Motor neuron (in vitro differentiated cells): ENCODE measurements around the gene TNFAIP2. TPM values are rescaled to one million over a fixed set of nuclear protein-coding genes. Genes with fewer than 3 reads are reported as not detected.
"Not testable (repeated sequence)": the region's sequence is repeated elsewhere in the genome, so short reads cannot be mapped to it uniquely, and the experiment has no call there.

Source experiments
- ATAC-seq, 8 experiments: fragments of 200-7000 bp; cut with Tn5 transposase; replicated peaks in 6 of 8; 2 replicates each; pipeline ENCODE4 v1.8.0; 2021; ENCODE audit warnings: mild to moderate bottlenecking in 8 of 8, moderate library complexity in 8 of 8
- H3K27ac ChIP-seq, 2 donors: fragments of 250-450 bp; sonication (Bioruptor Pico); 2 replicates each; pipeline ENCODE4 v1.9.0; 2021; ENCODE audit warnings: antibody characterized with exemption in 2 of 2, mild to moderate bottlenecking in 2 of 2, moderate library complexity in 1 of 2
- H3K4me1 ChIP-seq, 2 donors: fragments of 250-450 bp; sonication (Bioruptor Pico); replicated peaks in 1 of 2; 2 replicates each; pipeline ENCODE4 v1.6.1; 2021; ENCODE audit warnings: antibody characterized with exemption in 2 of 2, mild to moderate bottlenecking in 2 of 2, moderate library complexity in 1 of 2
- H3K4me3 ChIP-seq, 5 donors: fragments of 250-450 bp; sonication (Bioruptor Pico); 2 replicates each; pipeline ENCODE4 v1.9.0; 2021; ENCODE audit warnings: antibody characterized with exemption in 5 of 5, mild to moderate bottlenecking in 5 of 5, moderate library complexity in 4 of 5
- WGBS, 10 experiments: fragments of 450-650 bp; shearing (Covaris generic); methylation state at CpG; one replicate each; pipeline ENCODE4 v1.0.0; 2022; 5-methylcytosine and 5-hydroxymethylcytosine counted together
- in situ Hi-C, 9 experiments: fragments of 400-800 bp; cut with MboI; loops; one replicate each; pipeline ENCODE4 v1.15.0; 2021; ENCODE audit warnings: low sequenced_read_pairs in 9 of 9, low pct_unique_long_range_greater_than_20kb in 2 of 9; ENCODE audit not compliant: unreplicated experiment in 9 of 9
- total RNA-seq, 8 experiments: library from RNA; unstranded; fragments of 300-600 nt; gene quantifications; 2 replicates each; pipeline versions ENCODE4 v1.2.3 to v1.2.4, GENCODE V29; 2022

Gene TNFAIP2
- total RNA-seq, 8 experiments from 2014 or later: 0.78 to 98.8 (median 2.0) TPM

DNA sequence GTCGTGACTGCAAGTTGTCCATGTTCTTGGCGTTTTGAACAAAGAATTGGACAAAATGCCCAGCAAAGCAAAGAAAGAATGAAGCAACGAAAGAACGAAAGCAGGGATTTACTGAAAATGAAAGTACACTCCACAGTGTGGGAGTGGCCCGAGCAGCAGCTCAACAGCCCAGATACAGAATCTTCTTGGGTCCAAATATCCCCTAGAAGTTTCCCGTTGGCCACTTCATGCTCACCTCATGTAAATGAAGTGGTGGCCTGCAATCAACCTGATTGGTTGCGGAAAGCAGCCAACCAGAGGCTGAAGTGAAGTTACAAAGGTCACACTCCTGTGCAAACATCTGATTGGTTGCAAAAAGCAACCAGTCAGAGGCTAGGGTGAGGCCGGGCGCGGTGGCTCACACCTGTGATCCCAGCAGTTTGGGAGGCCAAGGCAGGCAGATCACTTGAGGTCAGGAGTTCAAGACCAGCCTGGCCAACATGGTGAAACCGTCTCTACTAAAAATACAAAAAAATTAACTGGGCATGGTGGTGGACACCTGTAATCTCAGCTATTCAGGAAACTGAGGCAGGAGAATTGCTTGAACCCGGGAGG, 8.1 kb upstream of the TNFAIP2 start:
- 40 to 88% (median 75%) methylated on average over 2 to 10 of the region's 12 CpGs; no CpG with 5 or more reads in 2 of the 10 experiments for WGBS, 10 experiments
- H3K4me1 ChIP-seq: peaks cover 7 to 40% of the 10 kb centered on the region in 2 donors
- H3K27ac ChIP-seq, H3K4me3 ChIP-seq, in situ Hi-C loops: not testable (repeated sequence)
- peak in 2 of 8 experiments; percentile 10 to 19 for ATAC-seq

DNA sequence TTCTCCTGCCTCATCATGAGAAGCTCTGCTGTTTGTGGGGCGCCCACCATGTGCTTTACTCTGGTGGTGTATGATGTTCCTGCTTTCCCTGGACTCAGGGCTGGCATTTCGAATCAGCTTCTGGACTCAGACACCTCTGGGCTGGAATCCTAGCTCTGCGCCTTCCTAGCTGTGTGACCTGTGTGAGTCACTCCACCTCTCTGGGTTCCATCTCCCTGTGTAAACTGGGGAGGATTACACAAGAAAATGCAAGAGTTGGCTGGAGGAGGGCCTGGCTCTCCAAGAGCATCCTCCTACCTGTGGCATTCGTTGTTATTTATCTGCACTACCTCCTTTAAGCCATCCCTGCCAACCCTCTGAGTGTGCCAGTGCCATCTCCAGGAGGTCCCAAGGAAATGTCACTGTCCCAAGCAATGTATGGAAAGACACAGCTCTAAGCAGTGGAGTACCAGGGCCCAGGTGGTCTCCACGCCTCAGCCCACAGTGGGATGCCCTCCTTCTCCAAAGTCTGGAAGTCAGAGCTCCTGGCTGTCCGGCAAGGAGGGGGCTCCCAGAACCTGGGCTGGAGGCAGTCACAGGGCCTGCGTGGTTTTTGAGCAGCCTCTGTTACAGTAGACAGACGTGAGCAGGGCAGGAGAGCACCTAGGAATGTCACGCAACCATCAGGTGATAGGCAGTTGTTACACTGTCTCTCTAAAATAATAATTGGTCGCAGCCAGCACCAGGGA, 7.3 kb upstream of the TNFAIP2 start:
- Histone ChIP-seq H3K4me1 (peaks cover 3 to 36% of the 10 kb centered on the region in 2 donors), H3K27ac (no peak overlapping the region), H3K4me3 (no peak overlapping the region)
- WGBS, 10 experiments: 68 to 100% (median 84%) methylated on average over 1 to 8 of the region's 10 CpGs; no CpG with 5 or more reads in 4 of the 10 experiments
- ATAC-seq: no peak
- in situ Hi-C loops: no loop called here

DNA sequence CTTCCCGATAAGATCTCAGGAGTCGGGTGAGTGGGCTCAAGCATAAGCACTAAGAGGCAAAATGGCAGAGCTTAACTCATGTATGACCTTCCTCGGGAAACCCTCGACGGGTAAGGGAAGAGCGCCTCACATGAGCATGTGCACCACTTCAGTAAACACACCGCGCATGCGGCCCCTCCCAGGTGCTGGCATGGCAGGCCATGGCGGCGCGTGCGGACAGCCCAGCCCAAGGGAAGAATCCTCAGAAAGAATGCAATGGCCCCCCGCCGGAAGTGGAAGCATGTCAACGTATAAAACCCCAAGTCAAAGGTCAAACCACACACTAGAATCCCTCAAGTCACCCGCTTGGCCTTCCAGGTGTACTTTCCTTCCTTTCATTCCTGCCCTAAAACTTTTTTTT, 6.6 kb upstream of the TNFAIP2 start:
- H3K4me3 ChIP-seq: no peak overlapping the region
- in situ Hi-C loops: no loop called here
- ATAC-seq: no peak
- H3K27ac ChIP-seq: no peak overlapping the region
- WGBS, 10 experiments: 10 to 100% (median 94%) methylated on average over 1 to 13 of the region's 17 CpGs; no CpG with 5 or more reads in 3 of the 10 experiments
- peaks cover 9 to 36% of the 10 kb centered on the region in 2 donors for H3K4me1 ChIP-seq

DNA sequence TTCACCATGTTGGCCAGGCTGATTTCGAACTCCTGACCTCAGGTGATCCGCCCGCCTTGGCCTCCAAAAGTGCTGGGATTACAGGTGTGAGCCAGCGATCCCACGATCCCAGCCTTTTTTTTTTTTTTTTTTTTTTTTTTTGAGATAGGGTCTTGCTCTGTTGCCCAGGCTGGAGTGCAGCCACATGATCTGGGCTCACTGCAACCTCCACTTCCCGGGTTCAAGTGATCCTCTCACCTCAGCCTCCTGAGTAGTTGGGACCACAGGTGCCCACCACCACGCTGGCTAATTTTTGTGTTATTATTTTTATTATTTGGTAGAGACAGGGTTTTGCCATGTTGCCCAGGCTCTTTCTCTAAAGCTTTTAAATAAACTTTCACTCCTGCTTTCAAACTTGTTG, 5.8 kb upstream of the TNFAIP2 start:
- H3K27ac ChIP-seq, ATAC-seq, H3K4me3 ChIP-seq, in situ Hi-C loops: not testable (repeated sequence)
- WGBS, 10 experiments: 80 to 97% (median 90%) methylated on average over 1 to 6 of the region's 7 CpGs; no CpG with 5 or more reads in 4 of the 10 experiments
- H3K4me1 ChIP-seq: peaks cover 18 to 35% of the 10 kb centered on the region in 2 donors

DNA sequence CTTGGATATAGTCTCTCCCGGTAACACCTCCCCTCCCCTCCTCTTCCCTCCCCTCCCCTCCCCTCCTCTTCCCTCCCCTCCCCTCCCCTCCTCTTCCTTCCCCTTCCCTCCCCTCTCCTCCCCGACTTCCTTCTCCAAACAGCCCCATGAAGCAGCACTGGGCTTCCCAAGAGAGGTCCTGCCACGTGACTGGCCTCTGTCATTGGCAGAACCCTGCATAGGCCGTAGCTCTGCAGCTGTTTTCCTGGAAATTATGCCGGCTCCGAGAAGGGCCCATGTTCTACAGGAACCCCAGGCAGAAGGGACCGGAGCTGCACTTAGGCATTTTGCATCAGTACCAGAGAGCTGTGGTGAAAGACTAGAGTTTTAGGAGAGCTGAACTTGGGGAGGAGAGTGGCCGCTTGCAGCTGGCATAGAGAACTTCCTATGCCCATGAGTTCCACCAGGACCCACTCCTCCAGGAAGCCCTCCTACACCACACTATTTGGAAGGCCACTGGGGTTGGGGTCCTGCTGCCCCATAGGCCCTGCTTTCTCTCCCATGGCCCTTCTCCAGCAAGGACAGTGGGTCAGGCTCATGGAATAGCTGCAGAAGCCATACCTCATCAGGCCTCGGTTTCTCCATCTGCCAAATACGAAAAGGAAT, 5.1 kb upstream of the TNFAIP2 start:
- peaks cover 24 to 35% of the 10 kb centered on the region in 2 donors for H3K4me1 ChIP-seq

DNA sequence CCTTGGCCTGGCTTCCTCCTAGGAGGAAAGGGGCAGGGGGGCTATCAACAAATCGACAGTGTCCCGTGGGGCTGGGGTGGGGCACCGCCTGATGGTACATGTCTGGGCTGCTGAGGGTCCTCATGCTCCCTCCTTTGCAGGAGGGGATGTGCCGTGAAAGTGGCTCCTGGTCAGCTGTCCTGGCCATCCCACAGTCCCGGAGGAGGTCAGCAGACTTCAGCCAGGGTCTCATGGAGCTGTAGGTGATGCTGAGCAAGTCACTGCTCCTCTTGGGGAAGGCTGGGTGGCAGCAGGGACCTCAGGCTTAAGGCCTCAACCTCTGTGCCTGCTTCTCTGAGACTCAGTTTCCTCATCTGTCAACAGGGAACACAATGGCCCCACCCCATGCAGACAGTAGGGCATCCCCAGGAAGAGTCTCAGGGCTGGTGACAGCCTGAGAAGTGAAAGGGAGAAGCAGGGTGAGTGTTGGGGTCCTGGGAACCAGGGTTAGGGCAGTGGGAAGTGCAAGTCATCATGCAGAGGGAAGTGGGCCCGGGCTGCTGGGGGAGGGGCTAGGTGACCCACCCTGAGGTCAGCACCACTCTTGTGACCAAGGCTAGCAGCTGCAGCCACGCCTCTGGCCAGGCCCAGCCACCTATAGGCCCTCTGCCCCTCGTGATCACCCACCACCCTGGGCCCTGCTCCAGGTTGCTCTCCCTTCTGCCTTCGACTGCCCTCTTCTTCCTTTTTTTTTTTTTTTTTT, 4.4 kb upstream of the TNFAIP2 start:
- in situ Hi-C loops: no loop called here
- no peak for ATAC-seq
- peaks cover 27 to 37% of the 10 kb centered on the region in 2 donors for H3K4me1 ChIP-seq
- WGBS, 10 experiments: 40 to 100% (median 85%) methylated on average over 1 to 4 of the region's 9 CpGs; no CpG with 5 or more reads in 3 of the 10 experiments
- no peak overlapping the region for H3K4me3 ChIP-seq
- H3K27ac ChIP-seq: no peak overlapping the region

More for the DNA sequence above, 5.1 kb upstream of the TNFAIP2 start:
- H3K4me3 ChIP-seq: no peak overlapping the region
- WGBS, 10 experiments: 70 to 100% methylated on average over 1 to 4 of the region's 10 CpGs; no CpG with 5 or more reads in 8 of the 10 experiments
- in situ Hi-C loops: no loop called here
- H3K27ac ChIP-seq: no peak overlapping the region
- peak in 5 of 8 experiments; percentile 11 to 40 (median 21) for ATAC-seq

DNA sequence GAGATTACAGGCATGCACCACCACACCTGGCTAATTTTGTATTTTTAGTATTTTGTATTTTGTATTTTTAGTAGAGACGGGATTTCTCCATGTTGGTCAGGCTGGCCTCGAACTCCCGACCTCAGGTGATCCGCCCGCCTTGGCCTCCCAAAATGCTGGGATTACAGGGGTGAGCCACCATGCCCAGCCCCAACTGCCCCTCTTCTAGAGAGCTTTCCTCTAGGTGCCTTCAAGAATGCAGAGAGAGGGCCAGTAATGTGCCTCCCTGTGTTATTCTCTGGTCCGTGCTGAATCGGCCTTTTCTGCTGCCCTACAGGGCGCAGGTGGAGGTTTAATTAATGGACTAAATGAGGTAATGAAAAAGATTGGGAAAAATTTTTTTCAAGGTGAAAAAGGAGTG, 3.7 kb upstream of the TNFAIP2 start:
- in situ Hi-C loops, H3K4me3 ChIP-seq, ATAC-seq, H3K27ac ChIP-seq: not testable (repeated sequence)
- WGBS, 10 experiments: 87 to 100% (median 95%) methylated on average over 1 to 8 of the region's 8 CpGs; no CpG with 5 or more reads in 2 of the 10 experiments
- H3K4me1 ChIP-seq: peaks cover 27 to 37% of the 10 kb centered on the region in 2 donors

DNA sequence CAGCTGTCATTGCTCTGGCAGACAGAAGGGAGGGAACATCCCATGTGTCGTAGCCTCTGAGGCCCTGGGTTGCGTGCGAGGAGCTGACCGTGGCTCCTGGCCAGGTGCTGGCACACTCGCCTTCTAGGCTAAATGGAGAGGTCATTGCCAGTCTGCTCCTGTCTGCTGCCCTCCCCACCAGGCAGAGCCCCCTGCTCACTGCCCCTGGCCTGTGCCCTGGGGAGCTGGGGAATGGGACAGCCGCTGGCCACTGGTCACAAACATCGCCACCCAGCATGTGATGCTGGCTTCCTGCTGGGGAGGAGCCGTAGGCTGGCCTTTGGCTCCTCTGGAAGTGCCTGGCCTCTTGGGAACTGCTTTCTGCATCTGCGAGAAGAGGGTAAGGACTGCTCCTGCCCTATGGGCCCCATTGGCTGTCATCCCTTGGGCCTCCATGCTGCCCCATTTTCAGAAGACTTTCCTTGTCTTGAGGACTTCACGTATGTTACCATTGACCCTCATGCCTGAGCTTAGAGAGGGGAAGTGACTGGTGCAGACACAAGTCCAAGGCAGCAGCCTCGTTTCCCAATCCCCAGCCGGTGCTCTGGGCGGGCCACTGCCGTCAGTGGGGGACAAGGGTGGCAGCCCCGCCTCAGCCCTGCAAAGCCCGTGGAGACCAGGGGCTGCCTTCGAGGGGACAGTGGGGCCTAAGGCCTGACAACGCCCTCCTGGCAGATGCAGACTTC, 2.0 kb upstream of the TNFAIP2 start:
- Histone ChIP-seq H3K4me3 (no peak overlapping the region), H3K27ac (peak overlapping the region in 1 of 2 donors; percentile 76), H3K4me1 (peaks cover 27 to 37% of the 10 kb centered on the region in 2 donors)
- 11 to 83% (median 58%) methylated on average over 1 to 4 of the region's 18 CpGs; no CpG with 5 or more reads in 5 of the 10 experiments for WGBS, 10 experiments
- in situ Hi-C loops: no loop called here
- ATAC-seq: peak in 7 of 8 experiments; percentile 0 to 23 (median 4)

DNA sequence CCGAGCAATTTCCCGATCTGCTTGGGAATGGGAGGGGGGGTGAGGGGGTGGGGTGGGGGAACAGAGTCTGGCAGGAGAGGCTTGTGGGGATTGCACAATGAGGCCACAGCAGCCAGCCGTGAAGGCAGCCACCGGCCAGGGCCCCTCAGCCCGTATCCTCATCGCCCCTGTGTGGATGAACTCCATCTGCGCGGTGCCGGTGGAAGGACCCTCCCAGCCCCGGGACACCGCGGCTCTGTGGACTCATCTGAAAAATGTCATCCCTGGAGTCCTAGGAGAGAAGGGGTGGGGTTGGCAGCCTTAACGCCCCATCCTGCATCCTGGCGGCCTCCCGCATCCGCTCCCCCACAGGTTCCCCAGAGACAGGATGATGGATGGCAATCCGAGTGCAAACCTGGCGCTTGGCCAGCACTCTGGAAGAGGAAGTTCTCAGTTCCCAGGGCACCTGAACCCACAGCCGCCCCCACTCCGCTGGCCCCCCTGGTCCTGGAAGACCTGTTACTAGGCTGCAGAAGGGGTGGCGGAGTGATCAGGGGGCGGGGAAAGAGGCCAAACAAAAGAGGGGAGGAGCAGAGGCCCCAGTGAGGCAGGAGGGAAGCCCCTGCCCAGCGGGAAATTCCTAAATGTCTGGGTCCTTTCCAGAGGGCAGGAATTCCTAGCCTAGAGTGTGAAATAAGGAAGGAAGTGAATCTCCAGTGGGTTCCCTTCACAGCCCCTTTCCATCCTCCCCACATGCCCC, 1.2 kb upstream of the TNFAIP2 start:
- ATAC-seq: peak; percentile 1 to 83 (median 78)
- 40% methylated on average over 3 of the region's 23 CpGs; no CpG with 5 or more reads in 9 of the 10 experiments for WGBS, 10 experiments
- H3K4me1 ChIP-seq: peaks cover 27 to 41% of the 10 kb centered on the region in 2 donors
- in situ Hi-C loops: no loop called here
- H3K27ac ChIP-seq: peak overlapping the region in 1 of 2 donors; percentile 80
- no peak overlapping the region for H3K4me3 ChIP-seq

DNA sequence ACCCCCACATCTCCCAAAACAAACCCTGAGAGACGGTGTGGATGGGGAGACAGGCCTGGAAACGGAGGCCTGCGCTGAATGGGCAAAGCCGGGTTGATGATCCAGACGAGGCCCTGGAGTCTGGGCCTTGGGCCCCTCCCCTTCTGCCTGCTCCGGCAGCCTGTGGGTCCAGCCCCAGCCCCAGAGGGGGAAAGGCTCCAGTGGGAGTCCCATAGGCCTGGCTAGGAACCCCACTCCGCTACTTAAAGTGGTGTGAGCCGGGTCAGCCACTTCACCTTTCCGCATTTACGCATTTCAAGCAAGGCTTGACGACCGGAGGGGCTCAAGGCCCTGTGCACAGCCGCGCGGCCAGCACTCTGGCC, 695 bp upstream of the TNFAIP2 start:
- peak in 5 of 8 experiments; percentile 11 to 20 (median 12) for ATAC-seq
- WGBS, 10 experiments: 0% methylated on average over 1 of the region's 15 CpGs; no CpG with 5 or more reads in 9 of the 10 experiments
- peaks cover 27 to 46% of the 10 kb centered on the region in 2 donors for H3K4me1 ChIP-seq
- no peak overlapping the region for H3K4me3 ChIP-seq
- in situ Hi-C loops: no loop called here
- peak overlapping the region in 1 of 2 donors; percentile 80 for H3K27ac ChIP-seq

DNA sequence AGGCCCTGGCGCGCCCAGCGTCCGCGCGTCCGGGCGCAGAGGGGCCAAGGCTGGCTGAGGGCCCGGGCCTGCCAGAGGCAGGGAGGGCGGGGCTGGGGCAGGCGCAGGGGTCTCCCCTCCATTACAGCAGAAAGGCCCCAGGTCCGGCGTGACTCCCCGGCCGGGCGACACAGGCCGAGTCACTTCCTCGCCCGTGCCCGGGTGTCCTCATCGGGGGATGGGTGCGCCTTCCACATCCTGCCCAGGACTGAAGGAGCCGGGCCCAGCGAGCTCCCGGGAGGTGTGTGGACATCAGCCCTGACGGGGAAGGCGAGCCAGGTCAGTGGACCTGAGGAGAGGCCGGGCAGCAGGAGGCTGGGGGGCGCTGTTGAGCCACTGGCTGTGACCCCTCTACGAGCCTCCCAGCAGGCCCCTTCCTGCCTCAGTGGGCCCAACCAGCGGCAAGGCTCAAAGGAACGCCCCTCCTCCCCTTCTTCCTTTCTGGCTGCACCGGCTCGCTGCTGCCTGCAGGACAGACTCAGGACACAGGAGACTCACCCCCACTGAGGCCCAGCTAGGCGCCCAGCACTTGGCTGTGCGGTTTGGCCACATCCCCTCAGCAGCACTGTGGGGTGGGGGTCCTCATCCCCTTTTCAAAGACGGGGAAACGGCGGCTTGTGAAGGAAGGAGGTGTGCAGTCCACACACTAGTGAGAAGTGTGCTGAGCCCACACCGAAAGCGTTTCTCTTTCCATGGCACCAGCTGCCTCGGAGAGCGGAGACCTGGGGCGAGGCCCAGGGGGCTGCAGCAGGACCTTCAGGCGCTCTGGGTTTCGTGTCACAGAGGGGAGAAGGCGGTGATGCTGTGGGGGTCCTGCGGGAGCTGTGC, 606 bp downstream of the TNFAIP2 start:
- Histone ChIP-seq H3K27ac (peak overlapping the region in 1 of 2 donors; percentile 80), H3K4me3 (no peak overlapping the region), H3K4me1 (peaks cover 27 to 40% of the 10 kb centered on the region in 2 donors)
- 0 to 80% (median 55%) methylated on average over 1 to 8 of the region's 48 CpGs; no CpG with 5 or more reads in 6 of the 10 experiments for WGBS, 10 experiments
- ATAC-seq: peak in 3 of 8 experiments; percentile 15 to 40 (median 19)
- in situ Hi-C loops: no loop called here
